K562 (cell line): ENCODE data around the gene POU3F1. TPM values are rescaled to one million over a fixed set of nuclear protein-coding genes. Genes with fewer than 3 reads are reported as not detected.
A peak's percentile ranks its signal among the peaks of the same experiment; 100 is the strongest.

Source experiments
- CHD2 ChIP-seq: IDR thresholded peaks from 2 replicates; pipeline ENCODE4 v1.6.1; 2011; ENCODE audit warnings: low read depth, low read length
- CUX1 ChIP-seq: fragments of 200-800 bp; sonication (Bioruptor generic); IDR thresholded peaks from 2 replicates; pipeline ENCODE4 v1.6.1; 2016; ENCODE audit warnings: missing genetic modification characterization, missing compliant biosample characterization
- HDGF ChIP-seq: fragments of 450-650 bp; IDR thresholded peaks from 2 replicates; pipeline ENCODE4 v1.6.1; 2016
- MAX ChIP-seq: sonication (generic); formaldehyde crosslinking; IDR thresholded peaks from 2 replicates; pipeline ENCODE4 v1.9.0; 2022; ENCODE audit warnings: mild to moderate bottlenecking, missing genetic modification reagents
- PML ChIP-seq: IDR thresholded peaks from 2 replicates; pipeline ENCODE4 v1.6.1; 2012; ENCODE audit warnings: low read length, inconsistent platforms
- POLR2AphosphoS2 ChIP-seq: IDR thresholded peaks from 2 replicates; pipeline ENCODE4 v1.6.1; 2012; ENCODE audit warnings: low read length, improper control_type of control experiment
- POLR2G ChIP-seq: fragments of 200-400 bp; formaldehyde crosslinking; IDR thresholded peaks from 2 replicates; pipeline ENCODE4 v1.6.1; 2017; ENCODE audit warnings: low read depth, mild to moderate bottlenecking, antibody characterized with exemption, low read length, moderate library complexity
- PTTG1 ChIP-seq: fragments of 450-650 bp; IDR thresholded peaks from 2 replicates; pipeline ENCODE4 v1.6.1; 2016; ENCODE audit warnings: low read depth, mild to moderate bottlenecking, missing genetic modification characterization, missing compliant biosample characterization
- RBFOX2 ChIP-seq: fragments of 200-400 bp; formaldehyde crosslinking; IDR thresholded peaks from 2 replicates; pipeline ENCODE4 v1.6.1; 2017; ENCODE audit warnings: low read depth, mild to moderate bottlenecking, low read length, moderate library complexity
- TCF15 ChIP-seq: fragments of 250-450 bp; sonication (Bioruptor Pico); IDR thresholded peaks from 2 replicates; pipeline ENCODE4 v1.8.0; 2022; ENCODE audit warnings: moderate library complexity, mild to moderate bottlenecking, inconsistent platforms
- ZBTB33 ChIP-seq: sonication (generic); formaldehyde crosslinking; IDR thresholded peaks from 2 replicates; pipeline ENCODE4 v1.8.1; 2023; ENCODE audit warnings: mild to moderate bottlenecking, missing genetic modification reagents
- ZNF143 ChIP-seq: sonication (generic); formaldehyde crosslinking; IDR thresholded peaks from 2 replicates; pipeline ENCODE4 v1.9.0; 2022; ENCODE audit warnings: mild to moderate bottlenecking, missing genetic modification reagents
- ZNF609 ChIP-seq: sonication (generic); formaldehyde crosslinking; IDR thresholded peaks from 2 replicates; pipeline ENCODE4 v1.8.1; 2023; ENCODE audit warnings: missing genetic modification reagents, mild to moderate bottlenecking, borderline replicate concordance
- ZNF76 ChIP-seq: fragments of 250-450 bp; sonication (Bioruptor Pico); IDR thresholded peaks from 2 replicates; pipeline ENCODE4 v1.4.0; 2020; ENCODE audit warnings: mild to moderate bottlenecking, moderate library complexity, borderline replicate concordance
- ZNF778 ChIP-seq: fragments of 450-650 bp; formaldehyde crosslinking; IDR thresholded peaks from 2 replicates; pipeline ENCODE4 v1.4.0; 2020; ENCODE audit warnings: mild to moderate bottlenecking, moderate library complexity
- polyA plus RNA-seq, 8 experiments: library from polyadenylated mRNA; depleted of rRNA in 4 of 8; stranded (reverse) in 5 of 8; unstranded in 3 of 8; fragments of >200 nt; fragmentation: Nextera tagmentation in 2 of 8; fragmentation: Illumina TruSeq in 1 of 8; extraction: Ambion mirVana in 2 of 8; extraction: Trizol in 1 of 8; gene quantifications; 2 replicates each; pipeline versions ENCODE4 v1.2.1 to v1.2.3, GENCODE V29; 2011 to 2014; ENCODE audit warnings: inconsistent platforms in 1 of 8, missing spikeins in 1 of 8
- total RNA-seq, 7 experiments: library from RNA; depleted of rRNA in 6 of 7; stranded (reverse); fragments of >200 nt in 6 of 7; fragmentation: Illumina TruSeq in 2 of 7; extraction: Trizol in 2 of 7; gene quantifications; 2 replicates each; pipeline versions ENCODE4 v1.2.1 to v1.2.3, GENCODE V29; 2011 to 2021; ENCODE audit warnings: low replicate concordance in 1 of 7

POU3F1 gene
- total and polyA plus RNA-seq, 9 of the 15 experiments (the other 6 are each of a cell fraction or from before 2014, with no cell fraction given): 0.09 TPM; not detected in 8

- TF ChIP-seq CUX1 (CRISPR knock-in tag) (peak; percentile 77; the same call in 1 of the 2 replicates), ZBTB33 (peak; percentile 94), POLR2G (peak; percentile 54), ZNF143 (CRISPR knock-in tag) (0 out of 2 replicates have a peak, but pooled peaks have one; percentile 49), TCF15 (CRISPR knock-in tag) (0 out of 2 replicates have a peak, but pooled peaks have one; percentile 9), POLR2AphosphoS2 (no peak), ZNF609 (CRISPR knock-in tag) (peak; percentile 18; the same call in 1 of the 2 replicates), PTTG1 (peak; percentile 55; the same call in 1 of the 2 replicates), PML (0 out of 2 replicates have a peak, but pooled peaks have one; percentile 1), CHD2 (no peak), HDGF (peak; percentile 78; the same call in 1 of the 2 replicates), RBFOX2 (peak; percentile 39; the same call in 1 of the 2 replicates), ZNF76 (0 out of 2 replicates have a peak, but pooled peaks have one; percentile 63), ZNF778 (CRISPR knock-in tag) (no peak), MAX (CRISPR knock-in tag) (peak; percentile 58; the same call in 1 of the 2 replicates)
Observed at GRCh38 chr1:37998913-37999429, 47.6 kb downstream of the POU3F1 start (continued).
